ENCODE results near the gene MCM3AP.

MCM3AP gene

GRCh38 chr21:46214478-46215340, 70.7 kb downstream of the MCM3AP start:
- Histone ChIP-seq H3K79me2 (ENCODE audit: insufficient read depth, low read length) (no peaks in the 10 kb centered on the region), H3K9ac (ENCODE audit: low read length) (no peak overlapping the region), H4K20me1 (ENCODE audit: insufficient read depth, low read length) (no peaks in the 10 kb centered on the region), H3K36me3 (ENCODE audit: insufficient read depth, low read length) (peaks cover 65% of the 10 kb centered on the region), H2AFZ (ENCODE audit: low read length) (no peak overlapping the region), H3K9me2 (ENCODE audit: low read depth, low read length) (no peaks in the 10 kb centered on the region), H3K27me3 (ENCODE audit: insufficient read depth, low read length) (no peaks in the 10 kb centered on the region), H3F3A (ENCODE audit: insufficient read depth, low read length) (no peaks in the 10 kb centered on the region), H3K4me1 (ENCODE audit: insufficient read depth, low read length, severe bottlenecking) (no peaks in the 10 kb centered on the region), H3K4me3 (ENCODE audit: low read depth, low read length, poor library complexity, severe bottlenecking) (no peak overlapping the region), H3K4me2 (ENCODE audit: low read length) (no peak overlapping the region), H3K27ac (ENCODE audit: low read depth, low read length, poor library complexity, severe bottlenecking) (no peak overlapping the region), H3K9me3 (ENCODE audit: low read length) (no peaks in the 10 kb centered on the region)
- TF ChIP-seq EZH2 (IDR thresholded peaks at IDR 0.05; ENCODE audit: borderline replicate concordance, low read length), result no peak
- TF ChIP-seq, protein P1, sequence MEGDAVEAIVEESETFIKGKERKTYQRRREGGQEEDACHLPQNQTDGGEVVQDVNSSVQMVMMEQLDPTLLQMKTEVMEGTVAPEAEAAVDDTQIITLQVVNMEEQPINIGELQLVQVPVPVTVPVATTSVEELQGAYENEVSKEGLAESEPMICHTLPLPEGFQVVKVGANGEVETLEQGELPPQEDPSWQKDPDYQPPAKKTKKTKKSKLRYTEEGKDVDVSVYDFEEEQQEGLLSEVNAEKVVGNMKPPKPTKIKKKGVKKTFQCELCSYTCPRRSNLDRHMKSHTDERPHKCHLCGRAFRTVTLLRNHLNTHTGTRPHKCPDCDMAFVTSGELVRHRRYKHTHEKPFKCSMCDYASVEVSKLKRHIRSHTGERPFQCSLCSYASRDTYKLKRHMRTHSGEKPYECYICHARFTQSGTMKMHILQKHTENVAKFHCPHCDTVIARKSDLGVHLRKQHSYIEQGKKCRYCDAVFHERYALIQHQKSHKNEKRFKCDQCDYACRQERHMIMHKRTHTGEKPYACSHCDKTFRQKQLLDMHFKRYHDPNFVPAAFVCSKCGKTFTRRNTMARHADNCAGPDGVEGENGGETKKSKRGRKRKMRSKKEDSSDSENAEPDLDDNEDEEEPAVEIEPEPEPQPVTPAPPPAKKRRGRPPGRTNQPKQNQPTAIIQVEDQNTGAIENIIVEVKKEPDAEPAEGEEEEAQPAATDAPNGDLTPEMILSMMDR (IDR thresholded peaks at IDR 0.05; ENCODE audit: low read length), result no peak

DNA sequence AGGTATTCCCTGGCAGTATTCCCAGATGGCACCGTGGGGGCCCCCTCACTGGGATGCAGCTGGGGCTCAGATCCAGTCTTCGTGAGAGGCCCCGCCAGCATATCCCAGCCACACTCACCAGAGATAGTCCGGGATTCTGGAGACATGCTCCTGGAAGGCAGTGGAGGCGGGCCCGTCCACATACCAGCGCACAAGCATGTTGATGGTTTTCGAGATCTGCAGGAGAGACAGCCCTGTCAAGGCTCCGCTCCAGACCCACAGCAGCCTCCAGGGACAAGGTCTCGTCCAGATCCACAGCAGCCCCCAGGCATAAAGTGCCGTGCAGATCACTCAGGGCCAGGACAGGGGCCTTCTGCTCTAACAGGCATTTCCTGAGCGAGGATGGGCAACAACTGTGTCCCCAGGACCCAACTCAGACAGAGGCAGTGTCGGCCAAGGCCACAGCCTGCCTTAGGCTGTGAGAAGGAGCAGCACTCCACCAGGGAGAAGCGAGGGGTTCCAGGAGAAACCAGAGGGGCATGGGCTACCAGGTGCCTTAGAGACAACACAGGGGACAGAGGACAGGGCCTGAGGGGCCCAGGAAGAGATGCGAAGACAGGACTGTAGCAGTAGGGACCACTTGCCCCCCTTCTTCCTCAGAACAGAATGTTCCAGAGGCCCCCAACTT, 71.7 kb downstream of the MCM3AP start:
- no peaks in the 10 kb centered on the region for H3F3A ChIP-seq (ENCODE audit: insufficient read depth, low read length)
- no peaks in the 10 kb centered on the region for H3K4me1 ChIP-seq (ENCODE audit: insufficient read depth, low read length, severe bottlenecking)
- no peak overlapping the region for H3K4me2 ChIP-seq (ENCODE audit: low read length)
- H3K9ac ChIP-seq (ENCODE audit: low read length), result no peak overlapping the region
- H3K79me2 ChIP-seq (ENCODE audit: insufficient read depth, low read length), result no peaks in the 10 kb centered on the region
- no peaks in the 10 kb centered on the region for H3K27me3 ChIP-seq (ENCODE audit: insufficient read depth, low read length)
- no peak overlapping the region for H3K4me3 ChIP-seq (ENCODE audit: low read depth, low read length, poor library complexity, severe bottlenecking)
- no peak overlapping the region for H3K27ac ChIP-seq (ENCODE audit: low read depth, low read length, poor library complexity, severe bottlenecking)
- TF ChIP-seq EZH2 (IDR thresholded peaks at IDR 0.05; ENCODE audit: borderline replicate concordance, low read length), result no peak
- TF ChIP-seq, protein P1 (IDR thresholded peaks at IDR 0.05; ENCODE audit: low read length), result no peak
- no peaks in the 10 kb centered on the region for H3K9me2 ChIP-seq (ENCODE audit: low read depth, low read length)
- H3K36me3 ChIP-seq (ENCODE audit: insufficient read depth, low read length), result peaks cover 61% of the 10 kb centered on the region
- no peak overlapping the region for H2AFZ ChIP-seq (ENCODE audit: low read length)
- no peaks in the 10 kb centered on the region for H3K9me3 ChIP-seq (ENCODE audit: low read length)
- no peaks in the 10 kb centered on the region for H4K20me1 ChIP-seq (ENCODE audit: insufficient read depth, low read length)

DNA sequence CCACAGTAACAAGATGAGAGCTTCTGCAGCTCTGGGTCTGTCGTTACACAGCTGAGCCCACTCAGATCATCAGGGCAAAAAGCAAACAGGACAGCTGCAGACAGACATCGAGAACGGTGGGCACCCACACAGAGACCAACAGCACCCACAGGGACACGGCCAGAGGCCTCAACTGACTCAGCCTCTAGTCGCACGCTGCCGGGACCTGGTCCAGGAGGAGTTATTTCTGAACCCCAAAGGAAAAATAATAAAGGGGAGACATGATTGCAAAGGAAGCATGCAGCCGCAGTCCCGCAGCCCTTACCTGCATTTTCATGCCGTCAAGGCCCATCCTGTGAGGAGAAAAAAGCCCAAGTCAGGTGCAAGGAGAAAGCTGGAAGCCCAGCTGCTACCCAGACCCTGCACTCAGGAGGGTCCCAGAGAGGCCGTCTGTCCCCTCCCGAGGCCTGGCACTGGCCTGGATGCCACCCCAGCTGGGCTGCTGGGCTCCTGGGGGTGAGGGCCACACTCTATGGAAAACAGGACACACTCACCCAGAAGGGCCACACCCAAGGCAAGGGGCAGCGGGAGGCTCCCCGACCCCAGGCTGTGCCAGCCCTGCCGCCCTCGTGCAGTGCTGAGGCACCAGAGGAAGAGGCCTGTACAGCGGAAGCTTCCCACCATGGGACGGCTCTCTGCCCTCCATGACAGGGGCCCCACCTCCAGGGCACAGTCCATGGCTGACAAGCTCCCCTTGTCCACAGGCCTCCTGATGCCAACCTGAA, 72.5 kb downstream of the MCM3AP start:
- Histone ChIP-seq H3F3A (ENCODE audit: insufficient read depth, low read length) (no peaks in the 10 kb centered on the region), H3K79me2 (ENCODE audit: insufficient read depth, low read length) (no peaks in the 10 kb centered on the region), H3K9ac (ENCODE audit: low read length) (no peak overlapping the region), H2AFZ (ENCODE audit: low read length) (no peak overlapping the region), H3K4me3 (ENCODE audit: low read depth, low read length, poor library complexity, severe bottlenecking) (no peak overlapping the region), H3K4me1 (ENCODE audit: insufficient read depth, low read length, severe bottlenecking) (no peaks in the 10 kb centered on the region), H3K27me3 (ENCODE audit: insufficient read depth, low read length) (no peaks in the 10 kb centered on the region), H3K27ac (ENCODE audit: low read depth, low read length, poor library complexity, severe bottlenecking) (no peak overlapping the region), H3K9me3 (ENCODE audit: low read length) (no peaks in the 10 kb centered on the region), H4K20me1 (ENCODE audit: insufficient read depth, low read length) (no peaks in the 10 kb centered on the region), H3K4me2 (ENCODE audit: low read length) (no peak overlapping the region), H3K36me3 (ENCODE audit: insufficient read depth, low read length) (peaks cover 70% of the 10 kb centered on the region), H3K9me2 (ENCODE audit: low read depth, low read length) (no peaks in the 10 kb centered on the region)
- TF ChIP-seq, protein P1 (IDR thresholded peaks at IDR 0.05; ENCODE audit: low read length), result no peak
- TF ChIP-seq EZH2 (IDR thresholded peaks at IDR 0.05; ENCODE audit: borderline replicate concordance, low read length), result no peak

Measured in OCI-LY1 (cell line).